Right ventricle myocardium inferior (tissue), 1 donor: ENCODE results near the gene SBNO1. TPM values are rescaled to one million over a fixed set of nuclear protein-coding genes. Genes with fewer than 3 reads are reported as not detected.
A peak's percentile ranks its signal among the peaks of the same experiment; 100 is the strongest.
"Not testable (repeated sequence)": the region's sequence is repeated elsewhere in the genome, so short reads cannot be mapped to it uniquely, and the experiment has no call there.

Experiments used
- ATAC-seq: fragments of 200-7000 bp; cut with Tn5 transposase; one replicate; pipeline ENCODE4 v1.9.1; 2020; ENCODE audit warnings: mild to moderate bottlenecking, moderate library complexity
- DNase-seq: peaks from one replicate; pipeline ENCODE4 v3.0.0; 2021; ENCODE audit errors: missing footprints
- intact Hi-C: fragments of 100-400 bp; cut with DNase I; formaldehyde crosslinking; loops from one replicate; pipeline ENCODE4 v1.11.0; 2022
- total RNA-seq: library from RNA; stranded (reverse); fragmentation: NEBNext Ultra II Directional; extraction: Animal tissue kit (Norgen Biotek cat#: 25700); gene quantifications from one replicate; pipeline ENCODE4 v1.2.1, GENCODE V29; 2021
- donor health status: DM: no; HTN: yes; CAD: no; lungs with severe emphysema.

The SBNO1 gene
- total RNA-seq, 1 donor from 2014 or later: 25.8 TPM

- no peak for ATAC-seq
- intact Hi-C loops: no loop called here
Measured at GRCh38 chr12:123265851-123266678, 98.6 kb downstream of the SBNO1 start.

DNA sequence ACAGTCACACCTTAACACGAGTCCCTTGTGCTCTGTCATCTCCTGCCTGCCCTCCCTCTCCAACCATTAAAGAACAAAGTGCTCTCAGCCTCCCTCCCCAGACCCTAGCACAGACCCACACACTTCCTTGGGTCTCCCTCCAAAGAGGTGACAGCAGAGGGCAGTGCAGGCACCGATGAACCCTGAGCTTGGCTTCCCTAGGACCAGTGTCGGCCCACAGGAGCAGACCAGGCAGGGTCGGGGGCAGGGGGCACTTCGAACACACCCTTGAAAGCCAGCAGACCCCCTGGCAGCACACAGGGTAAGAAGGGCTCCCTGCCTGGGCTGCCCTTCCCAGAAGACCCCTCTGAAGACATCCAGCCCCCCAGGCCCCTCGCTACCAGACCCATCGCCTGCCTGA, 100.0 kb downstream of the SBNO1 start:
- no peak for DNase-seq
- intact Hi-C loops: no loop called here
- no peak for ATAC-seq

More at GRCh38 chr12:123265851-123266678, 98.6 kb downstream of the SBNO1 start:
- DNase-seq: no peak

- intact Hi-C loops: no loop called here
- ATAC-seq (no peak), DNase-seq (no peak)
Measured at GRCh38 chr12:123263196-123263817, 101.3 kb downstream of the SBNO1 start.

GRCh38 chr12:123261196-123261595, 103.5 kb downstream of the SBNO1 start:
- intact Hi-C loops: no loop called here
- no peak for ATAC-seq
- DNase-seq: no peak

GRCh38 chr12:123260081-123260480, 104.6 kb downstream of the SBNO1 start:
- ATAC-seq: no peak
- intact Hi-C loops: no loop called here
- no peak for DNase-seq

DNA sequence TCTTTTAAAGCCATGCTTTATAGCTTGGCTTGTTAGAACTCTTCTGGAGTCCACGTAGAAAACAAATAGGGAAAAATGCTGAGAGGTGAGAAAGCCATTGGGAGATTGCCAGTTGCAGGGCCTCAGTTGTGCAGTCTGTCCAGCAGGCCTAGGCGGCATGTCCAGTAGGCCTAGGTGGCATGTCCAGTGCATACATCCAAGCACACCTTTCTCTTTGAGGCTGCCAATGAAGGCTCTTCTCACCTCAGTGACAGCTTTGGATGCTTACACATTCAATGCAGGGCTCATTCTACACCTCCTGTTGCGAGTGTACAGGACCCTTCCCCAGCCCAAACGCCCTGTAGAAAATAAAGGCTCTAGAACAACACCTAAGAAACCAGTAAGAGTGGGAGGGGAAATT, 106.1 kb downstream of the SBNO1 start:
- intact Hi-C loops: no loop called here
- DNase-seq (no peak), ATAC-seq (no peak)

GRCh38 chr12:123254853-123255446, 109.7 kb downstream of the SBNO1 start:
- DNase-seq (no peak), ATAC-seq (no peak)
- intact Hi-C loops: no loop called here

- ATAC-seq (peak; percentile 76), DNase-seq (no peak)
Measured at GRCh38 chr12:123253641-123254459, 110.8 kb downstream of the SBNO1 start.

GRCh38 chr12:123252365-123252764, 112.3 kb downstream of the SBNO1 start:
- DNase-seq, intact Hi-C loops, ATAC-seq: not testable (repeated sequence)

More at GRCh38 chr12:123253641-123254459, 110.8 kb downstream of the SBNO1 start:
- intact Hi-C loops: no loop called here

- ATAC-seq (no peak), DNase-seq (no peak)
- intact Hi-C loops: no loop called here
Measured at GRCh38 chr12:123251403-123252076, 113.1 kb downstream of the SBNO1 start.

DNA sequence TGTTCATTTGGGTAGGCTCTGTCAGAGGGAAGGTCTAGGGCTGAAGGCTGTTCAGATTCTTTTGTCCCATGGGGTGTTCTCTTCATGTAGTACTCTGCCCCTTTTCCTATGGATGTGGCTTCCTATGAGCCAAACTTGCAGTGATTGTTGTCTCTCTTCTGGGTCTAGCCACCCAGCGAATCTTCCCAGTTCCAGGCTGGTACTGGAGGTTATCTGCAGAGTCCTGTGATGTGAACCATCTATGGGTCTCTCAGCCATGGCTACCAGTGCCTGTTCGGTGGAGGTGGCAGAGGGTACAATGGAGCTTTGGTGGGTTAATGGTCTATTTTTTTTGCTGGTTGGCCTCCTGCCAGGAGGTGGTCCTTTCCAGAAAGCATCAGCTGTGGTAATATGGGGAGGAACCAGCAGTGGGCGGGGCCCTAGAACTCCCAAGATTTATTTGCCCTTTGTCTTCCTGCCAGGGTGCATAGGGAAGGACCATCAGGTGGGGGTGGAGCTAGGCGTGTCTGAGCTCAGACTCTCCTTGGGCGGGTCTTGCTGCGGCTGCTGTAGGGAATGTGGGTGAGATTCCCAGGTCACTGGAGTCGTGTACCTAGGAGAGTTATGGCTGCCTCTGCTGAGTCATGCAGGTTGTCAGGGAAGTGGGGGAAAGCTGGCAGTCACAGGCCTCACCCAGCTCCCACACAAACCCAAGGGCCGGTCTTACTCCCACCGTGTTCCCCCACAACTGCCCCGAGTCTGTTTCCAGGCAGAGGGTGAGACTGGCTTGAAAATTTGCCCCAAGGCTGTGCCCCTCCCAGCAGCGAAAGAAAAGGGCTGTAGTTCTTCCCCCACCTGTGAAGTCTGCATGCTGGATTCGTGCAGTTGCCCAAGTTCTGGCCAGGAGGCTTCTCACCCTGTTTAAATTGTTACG, 113.9 kb downstream of the SBNO1 start:
- ATAC-seq (no peak), DNase-seq (no peak)
- intact Hi-C loops: no loop called here

DNA sequence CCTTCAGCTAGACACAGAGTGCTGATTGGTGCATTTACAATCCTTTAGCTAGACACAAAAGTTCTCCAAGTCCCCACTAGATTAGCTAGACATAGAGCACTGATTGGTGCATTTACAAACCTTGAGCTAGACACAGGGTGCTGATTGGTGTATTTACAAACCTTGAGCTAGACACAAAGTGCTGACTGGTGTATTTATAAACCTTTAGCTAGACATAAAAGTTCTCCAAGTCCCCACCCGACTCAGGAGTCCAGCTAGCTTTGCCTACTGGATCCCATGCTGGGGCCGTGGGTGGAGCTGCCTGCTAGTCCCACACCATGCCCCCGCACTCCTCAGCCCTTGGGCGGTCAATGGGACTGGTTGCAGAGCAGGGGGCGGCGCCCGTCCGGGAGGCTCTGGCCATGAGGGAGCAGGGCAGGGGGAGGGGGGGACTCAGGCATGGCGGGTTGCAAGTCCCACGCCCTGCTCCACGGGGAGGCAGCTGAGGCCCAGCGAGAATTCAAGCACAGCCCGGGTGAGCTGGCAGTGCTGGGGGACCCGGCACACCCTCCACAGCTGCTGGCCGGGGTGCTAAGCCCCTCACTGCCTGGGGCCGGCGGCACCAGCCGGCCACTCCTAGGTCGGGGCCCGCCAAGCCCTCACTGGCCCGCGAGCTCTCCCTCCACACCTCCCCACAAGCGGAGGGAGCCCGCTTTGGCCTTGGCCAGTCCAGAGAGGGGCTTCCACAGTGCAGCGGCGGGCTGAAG, 115.5 kb downstream of the SBNO1 start:
- ATAC-seq, DNase-seq, intact Hi-C loops: not testable (repeated sequence)

GRCh38 chr12:123248129-123248528, 116.5 kb downstream of the SBNO1 start:
- DNase-seq, ATAC-seq, intact Hi-C loops: not testable (repeated sequence)

GRCh38 chr12:123245678-123246077, 119.0 kb downstream of the SBNO1 start:
- ATAC-seq: no peak
- DNase-seq: no peak
- intact Hi-C loops: no loop called here

- ATAC-seq (no peak), DNase-seq (no peak)
- intact Hi-C loops: no loop called here
Measured at GRCh38 chr12:123243671-123244262, 120.9 kb downstream of the SBNO1 start.

GRCh38 chr12:123242116-123242904, 122.3 kb downstream of the SBNO1 start:
- intact Hi-C loops: no loop called here

More at GRCh38 chr12:123242116-123242904, 122.3 kb downstream of the SBNO1 start:
- no peak for DNase-seq
- peak; percentile 56 for ATAC-seq
